GM19351 (cell line): ENCODE data around the gene ADH4.
"Not testable (repeated sequence)": the region's sequence is repeated elsewhere in the genome, so short reads cannot be mapped to it uniquely, and the experiment has no call there.

Experiments
- ATAC-seq: cut with Tn5 transposase; IDR thresholded peaks from one replicate; pipeline ENCODE4 v1.9.1; 2021; ENCODE audit warnings: mild to moderate bottlenecking, moderate library complexity; ENCODE audit not compliant: unreplicated experiment

Gene ADH4

GRCh38 chr4:99144070-99144469 is at the start of gene ADH4:
TSS of gene ADH4 (minus strand) at chr4:99144297. CDS start at chr4:99144222, 75 bp downstream.
- ATAC-seq: no peak

GRCh38 chr4:99190336-99190735 is 46.2 kb upstream of the ADH4 start:
- ATAC-seq: no peak

DNA sequence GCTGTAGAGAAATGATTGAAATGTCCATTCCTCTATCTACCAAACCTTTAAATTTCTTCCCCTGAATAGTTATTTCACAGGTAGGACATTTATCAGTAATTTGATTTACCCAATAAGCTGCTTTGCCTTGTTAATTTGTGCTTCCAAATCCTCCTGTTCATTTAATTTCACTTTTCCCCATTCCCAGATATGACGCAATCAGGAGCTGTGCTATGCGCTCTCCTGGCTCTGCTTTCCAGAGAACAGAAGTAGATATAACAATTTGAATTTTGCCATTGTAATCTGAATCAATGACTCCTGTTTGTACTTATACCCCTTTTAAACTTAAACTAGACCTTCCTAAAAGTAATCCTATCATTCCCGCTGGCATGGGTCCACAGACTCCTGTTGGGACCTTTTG is 45.8 kb upstream of the ADH4 start:
- ATAC-seq: not testable (repeated sequence)

GRCh38 chr4:99186029-99186428 is 41.9 kb upstream of the ADH4 start:
- no peak for ATAC-seq

DNA sequence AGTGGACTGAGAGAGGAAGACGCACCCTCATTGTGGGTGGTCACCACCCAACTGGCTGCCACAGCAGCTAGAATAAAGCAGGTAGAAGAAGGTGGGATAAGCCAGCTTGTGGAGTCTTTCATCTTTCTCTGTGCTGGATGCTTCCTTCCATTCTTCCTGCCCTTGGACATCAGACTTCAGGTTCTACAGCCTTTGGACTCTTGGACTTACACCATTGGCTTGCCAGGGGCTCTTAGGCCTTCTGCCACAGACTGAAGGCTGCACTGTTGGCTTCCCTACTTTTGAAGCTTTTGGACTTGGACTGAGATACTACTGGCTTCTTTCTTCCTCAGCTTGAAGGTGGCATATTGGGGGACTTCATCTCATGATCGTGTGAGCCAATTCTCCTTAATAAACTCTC is 41.5 kb upstream of the ADH4 start:
- ATAC-seq: no peak

DNA sequence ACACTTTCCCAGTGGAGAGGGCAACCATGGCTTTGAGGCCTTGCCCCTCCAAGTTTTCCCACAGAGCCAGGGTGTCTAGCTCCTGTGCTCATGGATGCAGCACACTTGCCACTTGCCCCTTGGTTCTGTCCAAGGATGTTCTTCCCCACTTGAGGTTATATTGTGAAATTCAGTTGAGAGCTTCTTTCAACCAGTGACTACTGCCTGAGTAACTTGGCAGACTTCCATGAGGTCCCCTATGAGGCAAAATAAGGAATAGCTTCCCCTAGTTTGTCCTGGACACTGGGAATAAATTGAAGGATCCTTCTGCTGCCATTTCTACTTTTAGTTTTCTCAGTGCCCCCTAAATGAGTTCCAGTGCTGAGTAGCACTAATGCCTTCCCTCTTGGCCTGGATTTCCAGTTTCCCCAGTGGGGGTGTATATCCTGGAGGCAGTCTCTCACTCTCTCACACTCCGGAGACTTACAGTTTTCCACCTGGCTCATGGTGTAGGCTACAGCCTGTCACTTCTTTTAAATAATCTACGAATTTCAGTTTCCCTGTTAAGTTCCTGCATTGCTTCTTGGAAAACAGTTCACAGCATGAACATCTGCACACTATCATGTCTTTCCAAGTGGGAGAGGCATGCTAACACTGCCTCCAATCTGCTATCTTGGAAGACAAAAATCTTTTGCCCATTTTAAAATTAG is 36.4 kb upstream of the ADH4 start:
- no peak for ATAC-seq

GRCh38 chr4:99179626-99180025 is 35.5 kb upstream of the ADH4 start:
- ATAC-seq: no peak

GRCh38 chr4:99179178-99179577 is 35.1 kb upstream of the ADH4 start:
- no peak for ATAC-seq

GRCh38 chr4:99166544-99166943 is 22.4 kb upstream of the ADH4 start:
- no peak for ATAC-seq

DNA sequence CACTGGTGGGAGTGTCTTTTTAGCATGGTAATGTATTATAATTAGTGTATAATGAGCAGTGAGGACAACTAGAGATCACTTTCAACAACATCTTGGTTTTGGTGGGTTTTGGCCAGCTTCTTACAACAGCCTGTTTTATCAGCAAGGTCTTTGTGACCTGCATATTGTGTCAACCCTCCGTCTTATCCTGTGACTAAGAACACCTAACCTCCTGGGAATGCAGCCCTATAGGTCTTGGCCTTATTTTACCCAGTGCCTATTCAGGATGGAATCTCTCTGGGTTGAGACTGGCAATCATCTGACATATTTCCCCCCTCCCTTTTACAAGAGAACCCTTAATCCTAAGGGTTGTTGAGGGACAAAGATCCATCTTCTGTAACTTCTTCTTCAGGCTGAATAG is 21.9 kb upstream of the ADH4 start:
- ATAC-seq: no peak

- no peak for ATAC-seq
These were observed 17.4 kb upstream of the ADH4 start for GRCh38 chr4:99161373-99162099.

DNA sequence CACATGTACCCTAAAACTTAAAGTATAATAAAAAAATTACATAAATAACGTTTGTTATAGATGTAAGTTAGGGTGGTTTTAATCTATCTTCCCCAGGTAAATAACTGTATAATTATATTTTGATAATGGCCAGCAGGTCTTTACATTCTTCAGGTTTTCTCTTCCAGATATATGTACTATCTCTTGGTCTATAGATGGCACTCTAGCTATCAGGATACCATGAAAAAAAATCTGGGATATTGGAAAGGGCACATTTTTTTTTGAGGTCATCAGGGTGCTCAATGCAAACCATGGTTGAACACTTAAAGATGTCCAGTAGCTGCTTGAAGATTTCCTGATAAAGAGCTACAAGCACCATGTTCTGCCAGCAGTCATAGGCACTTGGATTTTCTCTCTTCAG is 15.6 kb upstream of the ADH4 start:
- no peak for ATAC-seq

DNA sequence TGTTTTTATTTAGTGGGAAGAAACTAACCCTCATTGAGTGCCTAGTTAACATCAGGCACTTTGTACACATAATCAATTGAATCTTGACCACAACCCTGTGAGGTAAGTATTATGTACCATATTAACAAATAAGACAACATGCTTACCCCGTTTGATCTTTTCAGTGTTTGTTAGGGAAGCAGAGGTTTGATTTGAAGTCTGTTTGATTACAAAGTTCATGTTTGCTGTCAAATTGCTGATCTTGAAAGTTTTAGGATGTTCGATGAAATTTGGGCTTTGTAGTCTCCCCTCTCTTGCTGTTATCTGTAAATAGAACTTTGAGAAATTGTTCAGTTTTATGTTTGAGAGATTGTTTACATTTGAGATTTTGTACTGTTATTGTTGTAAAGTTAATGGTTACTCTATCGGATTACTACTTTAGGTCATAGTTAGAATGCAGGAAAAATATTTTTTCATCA is 13.4 kb upstream of the ADH4 start:
- ATAC-seq: no peak

GRCh38 chr4:99156992-99157391 is 12.9 kb upstream of the ADH4 start:
- ATAC-seq: no peak

DNA sequence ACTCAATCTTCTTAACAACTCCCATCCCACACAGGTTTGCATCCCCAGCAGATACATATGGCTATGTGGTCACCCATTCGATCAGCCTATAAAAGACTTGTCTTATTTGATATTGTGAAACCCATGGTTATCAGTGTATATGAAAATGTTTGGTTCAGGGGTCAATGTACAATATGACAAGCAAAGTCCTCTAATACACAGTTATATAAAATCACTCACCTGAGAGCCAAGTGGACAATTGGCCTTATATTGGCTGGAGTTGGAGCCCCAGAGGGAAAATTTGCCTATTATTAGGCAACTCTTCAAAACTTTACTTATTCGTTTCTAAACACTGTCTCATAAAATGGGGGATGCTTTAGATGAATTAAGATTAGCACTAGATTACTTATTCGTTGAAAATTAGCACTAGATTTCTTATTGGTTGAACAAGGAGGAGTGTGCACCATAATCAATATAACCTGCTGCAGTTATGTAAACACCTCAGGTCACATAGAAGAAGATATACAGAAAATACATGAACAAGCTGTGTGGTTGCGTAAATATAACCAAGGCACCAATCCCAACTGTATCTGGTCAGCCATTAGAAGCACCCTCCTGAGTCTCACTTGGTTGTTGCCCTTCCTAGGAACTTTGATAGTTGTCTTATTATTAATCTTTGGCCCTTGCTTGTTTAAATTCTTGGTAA is 10.7 kb upstream of the ADH4 start:
- ATAC-seq: no peak

GRCh38 chr4:99151995-99152394 is 7.9 kb upstream of the ADH4 start:
- no peak for ATAC-seq

DNA sequence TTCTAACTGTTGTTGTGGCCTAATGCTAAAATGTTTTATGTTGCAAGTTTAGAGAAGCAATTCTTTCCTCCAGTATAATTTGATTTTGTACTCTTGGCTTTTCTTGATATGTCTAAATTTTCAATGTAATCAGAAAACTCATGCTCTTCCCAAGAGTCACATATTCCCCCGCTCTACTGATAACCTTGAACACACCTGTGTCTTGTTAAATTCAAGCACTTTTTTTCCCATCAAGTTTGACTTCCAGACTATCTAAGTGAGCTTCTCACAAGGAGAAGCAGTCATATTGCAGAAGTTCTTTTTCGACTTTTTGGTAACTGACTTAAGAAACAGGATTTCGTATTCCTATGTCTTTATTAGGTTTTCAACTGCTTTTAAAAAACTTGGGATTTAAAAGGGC is 7.4 kb upstream of the ADH4 start:
- no peak for ATAC-seq

- ATAC-seq: no peak
These were observed 5.4 kb upstream of the ADH4 start for GRCh38 chr4:99149426-99150019.

- ATAC-seq: no peak
These were observed 4.5 kb upstream of the ADH4 start for GRCh38 chr4:99148550-99148949.

- ATAC-seq: no peak
These were observed 490 bp upstream of the ADH4 start for GRCh38 chr4:99144587-99144986.

DNA sequence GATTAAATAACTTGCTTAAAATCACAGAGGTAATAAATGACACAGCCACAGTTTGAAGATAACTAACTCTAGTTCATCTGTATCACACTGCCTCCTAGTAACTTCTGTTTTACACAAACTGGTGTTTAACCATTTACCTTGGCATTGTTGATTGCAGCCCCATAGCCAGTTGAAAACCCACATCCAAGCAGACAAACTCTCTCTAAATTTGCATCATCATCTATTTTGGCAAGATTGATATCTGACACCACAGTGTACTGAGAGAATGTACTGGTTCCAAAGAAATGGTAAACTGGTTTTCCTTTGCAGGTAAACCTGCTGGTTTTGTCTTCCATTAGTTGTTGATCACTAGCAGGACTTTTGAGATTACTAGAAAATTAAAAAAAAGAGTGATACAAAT is 7.8 kb downstream of the ADH4 start:
- no peak for ATAC-seq
